ENCODE measurements around the gene CATSPER4. TPM values are rescaled to one million over a fixed set of nuclear protein-coding genes. Genes with fewer than 3 reads are reported as not detected.
"Not testable (repeated sequence)": the region's sequence is repeated elsewhere in the genome, so short reads cannot be mapped to it uniquely, and the experiment has no call there.

Gene CATSPER4
- total and polyA plus RNA-seq, 2 experiments from 2014 or later, result 0.50 TPM; not detected in 1

GRCh38 chr1:26225033-26225831 lies 34.8 kb downstream of the CATSPER4 start:
- no peak for TF ChIP-seq CTCF (IDR thresholded peaks at IDR 0.05; ENCODE audit: low read depth, low read length)
- H3K4me1 ChIP-seq (ENCODE audit: low read depth), result no peaks in the 10 kb centered on the region
- no peaks in the 10 kb centered on the region for H3K27me3 ChIP-seq
- peak overlapping the region; percentile 27 for H3K4me3 ChIP-seq
- no peaks in the 10 kb centered on the region for H3K9me3 ChIP-seq (ENCODE audit: low read depth)
- no peak overlapping the region for H3K27ac ChIP-seq
- H3K36me3 ChIP-seq, result no peaks in the 10 kb centered on the region
- peak; percentile 61 to 89 for DNase-seq (ENCODE audit: low read depth in 1 of 2, low spot score in 1 of 2)

GRCh38 chr1:26230682-26231081 lies 40.3 kb downstream of the CATSPER4 start:
- H3K9me3 ChIP-seq (ENCODE audit: low read depth); H3K4me1 ChIP-seq (ENCODE audit: low read depth); H3K27me3 ChIP-seq; H3K36me3 ChIP-seq; H3K27ac ChIP-seq; DNase-seq (ENCODE audit: low read depth in 1 of 2, low spot score in 1 of 2); H3K4me3 ChIP-seq: not testable (repeated sequence)

GRCh38 chr1:26233903-26234643 lies 43.7 kb downstream of the CATSPER4 start, which contains the start of gene CEP85:
Gene CEP85, plus strand, starts transcription at chr1:26234200. Its CDS starts 5,584 bp downstream, at chr1:26239784.
- peaks cover 5% of the 10 kb centered on the region for H3K4me1 ChIP-seq (ENCODE audit: low read depth)
- H3K4me3 ChIP-seq, result peak within 1 kb of the TSS; percentile 80
- DNase-seq (ENCODE audit: low read depth in 1 of 2, low spot score in 1 of 2), result peak; percentile 99
- H3K36me3 ChIP-seq, result no peaks in the 10 kb centered on the region
- H3K27ac ChIP-seq, result peak within 1 kb of the TSS; percentile 87
- no peaks in the 10 kb centered on the region for H3K27me3 ChIP-seq
- no peaks in the 10 kb centered on the region for H3K9me3 ChIP-seq (ENCODE audit: low read depth)
- peak; percentile 89 for TF ChIP-seq CTCF (IDR thresholded peaks at IDR 0.05; ENCODE audit: low read depth, low read length)

GRCh38 chr1:26234644-26235370 lies 44.4 kb downstream of the CATSPER4 start:
- H3K27ac ChIP-seq, result peak overlapping the region; percentile 87
- peak; percentile 21 to 24 for DNase-seq (ENCODE audit: low read depth in 1 of 2, low spot score in 1 of 2)

GRCh38 chr1:26237230-26237966 lies 47.0 kb downstream of the CATSPER4 start:
- Histone ChIP-seq H3K4me1 (ENCODE audit: low read depth) (peaks cover 5% of the 10 kb centered on the region), H3K9me3 (ENCODE audit: low read depth) (no peaks in the 10 kb centered on the region), H3K27me3 (no peaks in the 10 kb centered on the region), H3K27ac (no peak overlapping the region), H3K36me3 (peaks cover 6% of the 10 kb centered on the region), H3K4me3 (no peak overlapping the region)
- DNase-seq (ENCODE audit: low read depth in 1 of 2, low spot score in 1 of 2), result peak in 1 of 2 donors; percentile 40
- no peak for TF ChIP-seq CTCF (IDR thresholded peaks at IDR 0.05; ENCODE audit: low read depth, low read length)

More at GRCh38 chr1:26234644-26235370, 44.4 kb downstream of the CATSPER4 start:
- Histone ChIP-seq H3K4me1 (ENCODE audit: low read depth) (peaks cover 5% of the 10 kb centered on the region), H3K27me3 (no peaks in the 10 kb centered on the region), H3K36me3 (peaks cover 2% of the 10 kb centered on the region), H3K9me3 (ENCODE audit: low read depth) (no peaks in the 10 kb centered on the region), H3K4me3 (peak overlapping the region; percentile 80)
- TF ChIP-seq CTCF (IDR thresholded peaks at IDR 0.05; ENCODE audit: low read depth, low read length), result peak; percentile 10
